Putamen (tissue), 1 donor: Measurements from ENCODE around the gene TBC1D16.

Experiments used
- DNase-seq: peaks from one replicate; pipeline ENCODE4 v3.0.0-alpha.2; 2016; ENCODE audit warnings: low spot score

The TBC1D16 gene

DNA sequence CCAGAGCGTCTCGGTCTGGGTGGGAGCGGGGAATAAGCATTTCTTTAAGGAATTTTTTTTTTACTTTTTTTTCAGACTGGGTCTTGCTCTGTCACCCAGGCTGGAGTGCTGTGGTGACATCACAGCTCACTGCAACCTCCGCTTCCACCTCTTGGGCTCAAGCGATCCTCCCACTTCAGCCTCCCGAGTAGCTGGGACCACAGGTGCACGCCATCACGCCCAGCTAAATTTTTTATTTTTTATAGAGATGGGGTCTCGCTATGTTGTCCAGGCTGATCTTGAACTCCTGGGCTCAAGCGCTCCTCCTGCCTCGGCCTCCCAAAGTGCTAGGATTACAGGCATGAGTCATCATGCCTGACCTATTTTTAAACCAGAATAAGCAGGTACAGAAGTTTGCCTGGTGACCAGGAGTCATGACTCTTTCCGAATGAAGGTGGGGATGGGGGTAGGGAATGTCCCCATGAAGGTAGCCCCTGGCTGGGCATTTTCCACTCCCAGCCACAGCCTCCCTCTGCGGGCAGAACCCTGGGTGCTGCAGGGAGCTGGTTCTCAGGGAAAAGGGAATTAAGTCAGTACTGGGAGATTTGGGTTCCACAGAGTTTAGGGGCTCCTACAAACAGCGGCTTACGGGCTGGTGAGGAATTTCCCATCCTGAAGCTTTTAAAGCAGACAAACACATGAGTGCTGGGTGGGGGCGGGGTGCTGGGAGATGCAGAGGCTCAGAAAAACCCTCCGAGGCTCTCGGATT, 48.3 kb downstream of the TBC1D16 start:
- no peak for DNase-seq

DNA sequence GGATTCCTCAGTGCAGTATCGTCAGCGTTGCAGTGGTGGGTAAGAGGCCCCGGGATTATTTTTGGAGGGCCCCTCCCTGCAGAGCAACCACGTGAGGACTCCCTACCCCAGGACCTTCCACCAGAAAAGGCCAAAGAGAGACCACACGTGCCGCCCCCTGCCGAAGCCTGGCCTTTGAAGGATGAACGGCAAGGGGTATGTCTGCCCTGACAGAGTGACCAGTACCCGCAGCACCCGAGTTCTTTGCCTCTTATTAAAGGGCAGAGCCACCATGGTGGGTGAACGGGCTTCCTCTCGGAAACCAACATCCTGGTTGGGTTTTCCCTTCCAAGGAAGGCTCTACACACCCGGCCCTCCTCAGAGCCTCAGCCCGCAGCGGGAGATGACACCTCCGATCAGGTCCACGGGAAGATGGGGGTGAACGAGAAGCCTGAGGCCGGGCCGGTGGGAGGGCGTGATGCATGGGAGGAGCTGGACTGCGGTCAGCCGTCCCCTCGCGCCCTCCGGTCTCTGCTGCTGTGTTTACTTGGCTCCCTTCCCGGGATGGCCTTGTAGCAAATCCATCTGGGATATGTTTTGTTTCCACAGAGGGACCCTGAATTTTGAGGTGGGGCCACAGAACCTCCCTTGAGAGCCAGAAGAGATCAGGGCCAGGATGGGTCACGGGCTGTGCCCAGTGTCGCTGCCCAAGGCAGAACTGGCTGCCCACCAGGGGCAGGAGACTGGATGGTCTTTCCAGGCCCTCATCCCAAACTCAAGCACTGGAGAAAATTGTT, 49.1 kb downstream of the TBC1D16 start:
- no peak for DNase-seq

- no peak for DNase-seq
These were observed 49.7 kb downstream of the TBC1D16 start for GRCh38 chr17:79985943-79986391.

DNA sequence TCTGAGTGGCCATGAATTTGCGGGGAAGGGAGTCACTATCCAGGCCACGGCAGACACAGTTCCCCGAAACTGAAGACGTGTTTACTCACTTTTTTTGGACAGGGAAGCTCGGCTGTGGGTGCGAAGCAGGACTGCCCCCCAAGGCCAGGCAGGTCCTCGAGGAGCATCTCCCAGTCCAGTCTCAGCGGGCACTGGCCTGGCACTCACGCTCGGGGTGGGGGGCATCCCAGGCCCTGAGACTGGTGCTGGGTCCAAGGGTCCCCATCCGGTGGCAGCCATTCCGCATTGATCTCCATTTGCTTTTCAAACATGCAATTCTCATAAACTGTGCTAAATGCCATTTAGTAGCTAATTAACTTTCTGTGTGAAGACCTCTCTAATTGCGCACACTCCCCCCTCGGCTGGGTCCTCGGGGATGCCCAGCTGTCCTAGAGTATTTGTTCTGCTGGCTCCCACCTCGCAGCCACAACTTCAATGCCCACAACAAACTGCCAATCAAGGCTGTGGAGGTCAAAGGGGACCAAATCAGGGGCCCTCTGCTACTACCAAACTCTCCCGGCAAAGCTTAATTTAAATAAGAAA, 50.2 kb downstream of the TBC1D16 start:
- no peak for DNase-seq

GRCh38 chr17:79984877-79985276, 50.8 kb downstream of the TBC1D16 start:
- DNase-seq = no peak

GRCh38 chr17:79984045-79984840, 51.4 kb downstream of the TBC1D16 start:
- no peak for DNase-seq

DNA sequence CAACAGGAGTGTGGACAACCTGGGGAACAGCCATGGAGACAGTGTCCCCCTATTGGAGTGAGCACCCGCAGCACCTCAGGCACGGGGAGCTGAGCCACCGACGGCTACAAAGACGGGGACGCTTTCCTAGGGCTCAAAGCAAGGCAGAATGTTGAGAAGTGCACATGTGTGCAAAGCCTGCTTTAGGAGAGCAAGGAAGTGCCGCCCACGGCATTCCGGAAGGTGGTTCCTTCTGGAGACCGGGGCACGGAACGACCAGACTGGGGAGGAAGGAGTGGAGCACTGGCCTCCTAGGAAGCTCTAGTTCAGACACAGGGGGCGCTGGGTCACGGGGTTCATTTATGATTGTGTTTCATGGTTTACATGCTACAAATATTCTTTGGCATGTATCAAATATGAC, 52.2 kb downstream of the TBC1D16 start:
- DNase-seq = no peak

GRCh38 chr17:79982986-79983385, 52.7 kb downstream of the TBC1D16 start:
- DNase-seq = no peak

GRCh38 chr17:79981661-79982101, 54.0 kb downstream of the TBC1D16 start:
- no peak for DNase-seq

DNA sequence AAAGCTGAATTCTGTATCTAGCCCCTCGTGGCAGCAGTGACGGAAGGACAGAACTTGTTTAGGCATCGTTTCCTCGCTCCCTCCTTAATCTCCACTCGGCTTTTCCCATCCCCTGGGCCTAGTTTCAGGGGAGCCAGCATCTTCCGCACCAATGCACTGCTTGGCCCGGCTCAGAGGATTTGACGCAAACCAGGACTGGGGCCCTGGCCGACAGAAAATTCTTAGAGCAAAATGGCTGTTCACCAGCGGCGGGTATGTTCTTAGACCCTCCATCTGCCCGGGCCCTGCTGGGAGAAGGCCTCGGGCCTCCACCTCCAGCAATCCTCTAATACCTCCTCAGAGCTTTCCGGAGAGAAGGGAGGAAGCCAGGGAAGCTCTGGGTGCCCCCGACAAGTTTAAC, 54.6 kb downstream of the TBC1D16 start:
- no peak for DNase-seq

- no peak for DNase-seq
These were observed 55.2 kb downstream of the TBC1D16 start for GRCh38 chr17:79980246-79981043.

- DNase-seq = no peak
These were observed 55.9 kb downstream of the TBC1D16 start for GRCh38 chr17:79979816-79980215.

GRCh38 chr17:79979221-79979741, 56.4 kb downstream of the TBC1D16 start:
- no peak for DNase-seq

DNA sequence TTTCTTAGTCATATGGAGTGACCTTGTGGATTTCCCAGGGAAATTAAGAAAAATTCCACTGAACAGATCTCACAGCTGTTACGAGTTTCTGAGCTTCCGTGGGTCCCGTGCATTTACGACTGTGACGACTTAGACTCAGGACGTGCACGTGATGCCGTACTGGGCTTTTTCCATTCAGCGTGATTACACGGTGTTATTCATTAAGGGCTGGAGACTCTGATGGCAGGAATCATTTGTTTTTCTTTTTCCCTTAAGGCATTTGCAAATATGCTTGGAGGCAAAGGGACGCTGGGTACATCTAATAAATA, 57.2 kb downstream of the TBC1D16 start:
- DNase-seq = no peak

DNA sequence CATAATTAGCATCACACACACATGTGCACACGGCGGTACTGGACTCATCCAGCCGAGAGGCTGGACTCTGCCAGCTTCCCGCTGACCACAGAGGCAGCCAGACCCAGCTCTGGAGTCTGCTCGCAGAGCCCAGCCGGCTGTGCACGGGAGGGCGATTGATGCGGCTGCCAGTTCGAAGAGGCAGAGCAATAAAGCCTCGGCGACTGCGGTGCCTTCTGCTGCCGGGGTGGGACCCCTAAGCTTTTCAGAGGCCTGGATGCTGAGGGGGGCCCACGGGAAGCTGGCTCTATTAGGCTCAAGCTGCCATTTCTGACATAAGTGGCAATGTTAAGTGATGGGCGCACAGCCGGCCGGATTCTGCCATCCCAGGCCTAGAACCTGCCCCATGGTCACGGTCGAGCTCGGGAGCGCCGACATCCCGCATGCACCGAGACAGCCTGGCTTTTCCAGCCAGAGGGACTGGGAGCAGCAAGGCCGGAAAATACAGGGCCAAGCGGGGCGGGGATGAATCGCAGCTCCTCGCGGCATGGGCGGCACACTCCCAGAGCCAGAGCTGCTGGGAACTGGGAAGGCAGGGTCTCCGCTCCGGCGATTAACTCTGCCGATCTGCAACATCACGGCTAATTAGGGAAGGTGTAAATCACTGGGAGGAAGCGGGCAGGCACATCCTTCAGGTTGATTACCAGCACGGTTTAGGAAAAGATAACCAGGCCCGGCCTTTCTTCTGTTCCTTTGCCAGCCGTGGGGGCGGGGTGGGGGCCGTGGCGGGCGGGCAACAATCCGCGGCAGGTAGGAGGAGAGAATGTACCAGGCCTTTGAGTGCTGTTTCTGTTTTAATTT, 57.7 kb downstream of the TBC1D16 start:
- DNase-seq = no peak

GRCh38 chr17:79977161-79977631, 58.5 kb downstream of the TBC1D16 start:
- DNase-seq = no peak

DNA sequence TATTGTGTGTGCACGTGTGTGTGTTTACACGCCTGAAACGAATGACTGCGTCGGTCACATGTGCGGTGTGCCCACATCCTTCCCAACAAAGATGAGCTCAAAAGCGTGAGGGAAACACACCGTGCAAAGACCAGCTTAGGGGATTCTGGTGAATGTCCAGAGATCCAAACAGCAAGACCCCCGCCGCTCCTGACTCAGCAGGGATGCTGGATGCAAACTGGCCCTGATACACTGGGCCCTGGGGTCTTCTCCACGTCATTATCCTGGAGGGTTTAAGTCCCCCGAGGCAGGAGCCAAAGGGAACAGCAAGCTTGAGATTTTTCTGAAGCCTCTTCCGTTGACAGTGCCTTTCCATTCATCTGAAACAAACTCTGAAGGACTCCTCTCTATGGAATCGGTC, 59.2 kb downstream of the TBC1D16 start:
- no peak for DNase-seq

DNA sequence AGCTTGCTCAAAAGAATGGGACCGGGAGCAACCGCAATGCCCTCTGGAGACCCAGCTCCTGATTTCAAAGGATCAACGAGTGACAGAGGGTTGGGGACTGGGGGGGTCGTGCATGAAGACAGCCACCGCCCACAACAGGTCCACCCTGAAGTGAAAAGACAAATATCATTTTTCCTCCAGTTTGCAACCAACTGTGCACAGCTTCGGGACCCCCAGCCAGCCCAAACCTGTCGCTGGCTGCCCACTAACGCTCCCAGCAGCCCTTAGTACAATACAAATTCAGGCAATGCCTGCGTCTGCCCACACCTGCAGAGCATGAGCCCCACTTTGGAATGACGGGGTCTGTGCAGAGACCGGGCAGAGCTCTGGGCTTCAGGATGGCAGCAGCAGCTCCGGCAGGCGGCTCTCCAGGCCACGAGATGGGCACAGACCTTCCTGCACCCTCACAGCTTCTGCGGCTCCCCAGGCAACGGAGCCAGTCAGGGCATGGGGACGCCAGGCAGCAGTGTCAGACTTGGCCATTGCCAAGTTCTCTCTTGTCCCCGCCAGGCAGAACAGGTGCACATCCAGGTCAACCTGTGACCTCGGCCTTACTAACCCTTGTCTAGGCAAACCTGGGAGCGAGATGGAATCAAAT, 60.1 kb downstream of the TBC1D16 start:
- DNase-seq = no peak
